Endothelial cell of umbilical vein (primary cell): ENCODE measurements around the gene NEMP2. TPM values are rescaled to one million over a fixed set of nuclear protein-coding genes. Genes with fewer than 3 reads are reported as not detected.

Experiments
- BruUV-seq: library from RNA; stranded (reverse); fragments of 400-500 nt; replicated peaks from 2 replicates; lab custom pipeline; 2021; lab: Mats Ljungman, UMichigan
- CTCF ChIA-PET: fragments of 300-600, 350-600 bp; sonication (Branson Sonifier 250); formaldehyde crosslinking; loops from one replicate; lab custom pipeline; 2021; ENCODE audit warnings: antibody characterized with exemption, inconsistent platforms; lab: Charles Lee
- POLR2A ChIA-PET: fragments of 300-600, 350-600 bp; sonication (Branson Sonifier 250); formaldehyde crosslinking; loops from one replicate; lab custom pipeline; 2021; ENCODE audit warnings: antibody characterized with exemption, inconsistent platforms; lab: Charles Lee
- DNase-seq: peaks from one replicate; pipeline ENCODE4 v3.0.0-alpha.2; 2011; ENCODE audit warnings: low read depth, low spot score
- FAIRE-seq: peaks from 2 replicates; lab custom pipeline; 2011; peaks lifted over from hg19 to GRCh38; lab: Jason Lieb, UNC
- H2AFZ ChIP-seq: 2 replicates; pipeline ENCODE4 v1.6.0; 2012; ENCODE audit warnings: low read depth, low read length, control low read depth, inconsistent platforms
- H3K27ac ChIP-seq: 2 replicates; pipeline ENCODE4 v1.5.1; 2011; ENCODE audit warnings: low read depth, mild to moderate bottlenecking, control low read depth, low read length, moderate library complexity; ENCODE audit not compliant: insufficient read depth
- H3K27me3 ChIP-seq, 2 experiments: 2 replicates each; pipeline versions ENCODE4 v1.6.0 to v1.6.1; 2011; ENCODE audit warnings: low read length in 2 of 2, mixed read lengths in 1 of 2; ENCODE audit not compliant: control insufficient read depth in 2 of 2, insufficient read depth in 2 of 2
- H3K36me3 ChIP-seq, 2 experiments: 2 replicates in 1 of 2; 3 replicates in 1 of 2; pipeline ENCODE4 v1.5.1; 2011; ENCODE audit warnings: low read length in 2 of 2, mild to moderate bottlenecking in 1 of 2, moderate library complexity in 1 of 2; ENCODE audit not compliant: control insufficient read depth in 2 of 2, insufficient read depth in 2 of 2; ENCODE audit errors: extremely low read depth in 1 of 2
- H3K4me1 ChIP-seq: 3 replicates; pipeline ENCODE4 v1.5.1; 2011; ENCODE audit warnings: mild to moderate bottlenecking, low read length; ENCODE audit not compliant: control insufficient read depth, insufficient read depth; ENCODE audit errors: extremely low read depth
- H3K4me2 ChIP-seq: 2 replicates; pipeline ENCODE4 v1.6.1; 2011; ENCODE audit warnings: low read length, control low read depth, mixed read lengths; ENCODE audit not compliant: insufficient read depth
- H3K4me3 ChIP-seq, 3 experiments: fragments of 200-600 bp in 1 of 3; sonication (generic), shearing (Covaris generic) in 1 of 3; replicated peaks in 1 of 3; 2 replicates each; pipeline ENCODE4 v1.5.1; 2011 to 2016; ENCODE audit warnings: control low read depth in 3 of 3, low read length in 3 of 3, mild to moderate bottlenecking in 2 of 3, inconsistent platforms in 1 of 3, low read depth in 1 of 3, moderate library complexity in 1 of 3; ENCODE audit not compliant: insufficient read depth in 1 of 3
- H3K79me2 ChIP-seq: 2 replicates; pipeline ENCODE4 v1.6.0; 2012; ENCODE audit warnings: low read length, inconsistent platforms; ENCODE audit not compliant: control insufficient read depth, insufficient read depth
- H3K9ac ChIP-seq: replicated peaks from 2 replicates; pipeline ENCODE3; 2011; ENCODE audit warnings: low read length, control low read depth; ENCODE audit not compliant: insufficient read depth; ENCODE audit errors: extremely low read depth
- H3K9me1 ChIP-seq: replicated peaks from 3 replicates; pipeline ENCODE4 v1.6.0; 2011; ENCODE audit warnings: mild to moderate bottlenecking, low read length; ENCODE audit not compliant: control insufficient read depth, insufficient read depth; ENCODE audit errors: extremely low read depth
- H3K9me3 ChIP-seq: replicated peaks from 2 replicates; pipeline ENCODE4 v1.5.1; 2012; ENCODE audit warnings: low read length, inconsistent platforms; ENCODE audit not compliant: control insufficient read depth, insufficient read depth
- H4K20me1 ChIP-seq: replicated peaks from 2 replicates; pipeline ENCODE3; 2011; ENCODE audit warnings: mild to moderate bottlenecking, low read length; ENCODE audit not compliant: control insufficient read depth, insufficient read depth; ENCODE audit errors: extremely low read depth
- EZH2 ChIP-seq: IDR thresholded peaks from 2 replicates; pipeline ENCODE4 v1.6.1; 2012; ENCODE audit warnings: borderline replicate concordance, low read depth, mild to moderate bottlenecking, moderate library complexity, low read length, inconsistent platforms; ENCODE audit not compliant: severe bottlenecking
- FOS ChIP-seq: IDR thresholded peaks from 2 replicates; pipeline ENCODE4 v1.6.1; 2011; ENCODE audit warnings: mild to moderate bottlenecking, low read length, moderate library complexity, borderline replicate concordance; ENCODE audit not compliant: insufficient read depth
- GATA2 ChIP-seq: IDR thresholded peaks from 2 replicates; pipeline ENCODE4 v1.7.0; 2011; ENCODE audit warnings: low read depth, mild to moderate bottlenecking, moderate library complexity, mixed read lengths, low read length; ENCODE audit not compliant: insufficient read length, insufficient read depth
- JUN ChIP-seq: IDR thresholded peaks from 2 replicates; pipeline ENCODE4 v1.6.1; 2011; ENCODE audit warnings: borderline replicate concordance, low read depth; ENCODE audit not compliant: insufficient read length, insufficient read depth
- MAX ChIP-seq: IDR thresholded peaks from 2 replicates; pipeline ENCODE4 v1.6.1; 2011; ENCODE audit not compliant: insufficient read depth, insufficient read length
- MYC ChIP-seq: IDR thresholded peaks from one replicate; pipeline ENCODE4 v1.6.1; 2011; ENCODE audit warnings: mild to moderate bottlenecking, low read depth, low read length
- POLR2A ChIP-seq: IDR thresholded peaks from 2 replicates; pipeline ENCODE4 v1.6.1; 2012; ENCODE audit warnings: low read depth, mild to moderate bottlenecking, control low read depth, low read length
- POLR2AphosphoS5 ChIP-seq: IDR thresholded peaks from 2 replicates; pipeline ENCODE4 v1.6.1; 2012; ENCODE audit warnings: low read depth, mild to moderate bottlenecking, control low read depth, low read length, moderate library complexity; ENCODE audit not compliant: insufficient read depth
- dilution Hi-C: fragments of 300-500 bp; cut with MboI; formaldehyde crosslinking; loops from one replicate; pipeline ENCODE4 v1.15.0; 2019; ENCODE audit warnings: low sequenced_read_pairs; ENCODE audit not compliant: extremely low pct_ligation_motif_present
- intact Hi-C: fragments of 100-400 bp; cut with micrococcal nuclease; formaldehyde crosslinking; loops from one replicate; pipeline ENCODE4 v1.10.0; 2022
- polyA plus RNA-seq, 4 experiments: library from polyadenylated mRNA; depleted of rRNA in 3 of 4; stranded (reverse) in 3 of 4; unstranded in 1 of 4; fragments of >200 nt; gene quantifications; 2 replicates each; pipeline versions ENCODE4 v1.2.1 to v1.2.3, GENCODE V29; 2011 to 2012; ENCODE audit warnings: missing spikeins in 1 of 4
- total RNA-seq: library from RNA; stranded (reverse); gene quantifications from 2 replicates; pipeline ENCODE4 v1.2.3, GENCODE V29; 2021
- TF ChIP-seq, protein P1 (sequence below), 2 donors: IDR thresholded peaks; 1 replicate in 1 of 2; 2 replicates in 1 of 2; pipeline ENCODE4 v1.5.1; 2011; ENCODE audit warnings: low read length in 2 of 2, mild to moderate bottlenecking in 2 of 2, moderate library complexity in 2 of 2, control low read depth in 1 of 2, inconsistent platforms in 1 of 2, low read depth in 1 of 2; ENCODE audit not compliant: insufficient read depth in 1 of 2; ENCODE audit errors: extremely low read depth in 1 of 2

Gene NEMP2
- total and polyA plus RNA-seq, 2 donors (not counting 3 experiments of a cell fraction or from before 2014, with no cell fraction given): 3.1 to 8.4 TPM

GRCh38 chr2:190563109-190563508 lies 28.6 kb upstream of the NEMP2 start:
- no peak overlapping the region for H2AFZ ChIP-seq

More at GRCh38 chr2:190563109-190563508, 28.6 kb upstream of the NEMP2 start:
- no peaks in the 10 kb centered on the region for H4K20me1 ChIP-seq
- no peaks in the 10 kb centered on the region for H3K9me1 ChIP-seq
- BruUV-seq: no TSS peak
- peaks cover 0 to 1% of the 10 kb centered on the region in 2 experiments for H3K27me3 ChIP-seq
- dilution Hi-C loops (no loop called here), intact Hi-C loops (no loop called here)
- DNase-seq (no peak), FAIRE-seq (no peak)
- ChIA-PET CTCF (no interaction called here), POLR2A (no interaction called here)
- H3K27ac ChIP-seq: no peak overlapping the region
- H3K4me1 ChIP-seq: no peaks in the 10 kb centered on the region
- H3K9ac ChIP-seq: no peak overlapping the region
- TF ChIP-seq POLR2A (no peak), MYC (no peak), FOS (no peak), POLR2AphosphoS5 (no peak), GATA2 (no peak), EZH2 (no peak), JUN (no peak), MAX (no peak)
- TF ChIP-seq, protein P1, sequence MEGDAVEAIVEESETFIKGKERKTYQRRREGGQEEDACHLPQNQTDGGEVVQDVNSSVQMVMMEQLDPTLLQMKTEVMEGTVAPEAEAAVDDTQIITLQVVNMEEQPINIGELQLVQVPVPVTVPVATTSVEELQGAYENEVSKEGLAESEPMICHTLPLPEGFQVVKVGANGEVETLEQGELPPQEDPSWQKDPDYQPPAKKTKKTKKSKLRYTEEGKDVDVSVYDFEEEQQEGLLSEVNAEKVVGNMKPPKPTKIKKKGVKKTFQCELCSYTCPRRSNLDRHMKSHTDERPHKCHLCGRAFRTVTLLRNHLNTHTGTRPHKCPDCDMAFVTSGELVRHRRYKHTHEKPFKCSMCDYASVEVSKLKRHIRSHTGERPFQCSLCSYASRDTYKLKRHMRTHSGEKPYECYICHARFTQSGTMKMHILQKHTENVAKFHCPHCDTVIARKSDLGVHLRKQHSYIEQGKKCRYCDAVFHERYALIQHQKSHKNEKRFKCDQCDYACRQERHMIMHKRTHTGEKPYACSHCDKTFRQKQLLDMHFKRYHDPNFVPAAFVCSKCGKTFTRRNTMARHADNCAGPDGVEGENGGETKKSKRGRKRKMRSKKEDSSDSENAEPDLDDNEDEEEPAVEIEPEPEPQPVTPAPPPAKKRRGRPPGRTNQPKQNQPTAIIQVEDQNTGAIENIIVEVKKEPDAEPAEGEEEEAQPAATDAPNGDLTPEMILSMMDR (IDR thresholded peaks at IDR 0.05; ENCODE audit: extremely low read depth in 1 of 2, insufficient read depth in 1 of 2, low read depth in 1 of 2, low read length in 2 of 2): no peak
- H3K79me2 ChIP-seq: no peaks in the 10 kb centered on the region
- H3K4me3 ChIP-seq: no peak overlapping the region
- peaks cover 3% of the 10 kb centered on the region for H3K9me3 ChIP-seq
- no peaks in the 10 kb centered on the region for H3K36me3 ChIP-seq
- no peak overlapping the region for H3K4me2 ChIP-seq
